T follicular helper cell (primary cell): ENCODE measurements around the gene PCDH9.

Experiments used
- DNase-seq: peaks from one replicate; pipeline ENCODE4 v3.0.0-alpha.2; 2020; ENCODE audit warnings: low read depth

Gene PCDH9

DNA sequence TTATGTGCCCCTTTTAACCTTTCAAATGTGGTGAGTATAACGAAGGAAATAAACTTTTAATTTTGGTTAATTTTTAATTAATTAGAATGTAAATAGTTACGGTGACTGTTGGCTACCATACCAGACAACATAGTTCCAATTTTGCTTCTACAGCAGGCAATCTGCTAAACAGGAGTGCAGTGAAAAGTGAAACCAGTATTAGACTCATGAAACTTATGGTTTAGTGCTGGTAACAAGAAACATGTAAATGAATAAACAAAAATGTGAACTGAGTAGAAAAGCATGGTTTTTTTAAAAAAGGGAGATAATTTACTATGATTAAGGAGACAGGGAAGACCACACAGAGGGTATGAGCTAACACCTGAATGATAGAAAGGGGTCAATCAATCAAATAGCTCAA is 478.4 kb downstream of the PCDH9 start:
- DNase-seq: no peak

- no peak for DNase-seq
Observed at GRCh38 chr13:66748712-66749111, 481.4 kb downstream of the PCDH9 start.

DNA sequence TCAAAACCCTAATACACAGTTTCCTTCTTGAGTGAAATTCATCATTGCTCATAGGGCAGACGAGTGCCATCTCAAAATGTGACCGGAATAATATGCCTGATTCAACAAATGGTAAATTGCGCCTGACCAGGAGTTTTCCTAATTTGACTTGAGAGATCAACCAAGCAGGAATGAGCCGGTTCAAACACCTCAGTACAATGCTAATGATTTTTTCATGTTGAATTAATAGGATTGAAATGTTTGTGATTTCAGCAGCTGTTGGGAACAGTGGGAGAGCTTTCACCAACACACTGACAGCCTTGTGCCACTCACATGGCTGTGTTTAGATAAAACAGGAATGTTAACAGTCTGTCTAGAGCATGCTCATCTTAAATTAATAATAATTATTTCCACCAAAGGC is 484.8 kb downstream of the PCDH9 start:
- DNase-seq: no peak

- no peak for DNase-seq
Observed at GRCh38 chr13:66723576-66723975, 506.6 kb downstream of the PCDH9 start.

DNA sequence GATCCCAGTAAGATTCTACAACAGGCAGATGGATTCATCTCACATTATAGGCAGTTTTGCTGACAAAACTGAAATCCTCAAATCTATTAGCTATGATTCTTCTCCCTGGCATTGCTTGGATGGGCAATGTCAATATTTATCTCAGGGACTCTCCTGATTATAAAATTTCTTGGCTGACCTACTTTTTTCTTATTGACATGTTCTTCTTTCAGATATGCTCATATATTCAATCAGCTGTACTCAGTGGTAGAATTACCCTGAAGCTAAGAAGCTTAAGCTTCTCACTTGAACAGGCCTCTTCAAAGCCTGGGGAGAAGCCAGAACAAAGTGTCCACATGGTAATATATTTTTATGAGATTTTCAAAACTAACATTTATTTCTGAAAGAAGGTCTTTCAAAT is 513.6 kb downstream of the PCDH9 start:
- no peak for DNase-seq

DNA sequence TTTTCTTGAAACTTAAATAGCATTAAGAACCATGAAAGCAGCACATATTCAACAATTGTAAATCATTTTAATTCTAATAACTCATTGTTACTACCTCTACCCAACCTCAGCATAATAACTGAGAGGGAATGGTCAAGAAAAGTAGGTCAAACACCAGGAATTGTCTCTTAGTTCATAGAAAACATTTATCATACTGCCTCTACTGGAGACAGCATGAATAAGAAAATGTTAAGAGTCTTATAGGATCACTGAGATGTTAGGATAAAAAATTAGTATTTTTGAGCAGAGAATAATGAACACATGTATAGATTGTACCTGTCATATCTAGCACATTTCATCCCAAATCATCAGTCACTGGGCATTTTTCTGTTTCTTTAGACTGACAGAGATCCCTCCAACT is 515.3 kb downstream of the PCDH9 start:
- DNase-seq: no peak

GRCh38 chr13:66704110-66704509 is 526.0 kb downstream of the PCDH9 start:
- no peak for DNase-seq

DNA sequence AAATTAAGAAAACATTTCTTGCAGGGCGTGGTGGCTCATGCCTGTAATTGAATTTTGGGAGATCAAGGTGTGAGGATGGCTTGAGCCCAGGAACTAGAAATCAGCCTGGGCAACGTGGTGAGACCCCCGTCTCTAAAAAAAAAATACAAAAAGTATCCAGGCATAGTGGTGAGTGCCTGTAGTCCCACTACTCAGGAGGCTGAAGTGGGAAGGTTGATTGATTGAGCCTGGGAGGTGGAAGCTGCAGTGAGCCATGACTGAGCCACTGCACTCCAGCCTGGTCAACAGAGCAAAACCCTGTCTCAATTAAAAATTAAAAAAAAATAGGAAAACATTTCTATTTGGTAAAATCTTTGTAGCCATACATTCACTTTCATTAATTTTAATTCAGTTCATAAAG is 526.5 kb downstream of the PCDH9 start:
- DNase-seq: no peak

- no peak for DNase-seq
Observed at GRCh38 chr13:66700117-66700601, 530.0 kb downstream of the PCDH9 start.

- DNase-seq: no peak
Observed at GRCh38 chr13:66693656-66694055, 536.5 kb downstream of the PCDH9 start.

DNA sequence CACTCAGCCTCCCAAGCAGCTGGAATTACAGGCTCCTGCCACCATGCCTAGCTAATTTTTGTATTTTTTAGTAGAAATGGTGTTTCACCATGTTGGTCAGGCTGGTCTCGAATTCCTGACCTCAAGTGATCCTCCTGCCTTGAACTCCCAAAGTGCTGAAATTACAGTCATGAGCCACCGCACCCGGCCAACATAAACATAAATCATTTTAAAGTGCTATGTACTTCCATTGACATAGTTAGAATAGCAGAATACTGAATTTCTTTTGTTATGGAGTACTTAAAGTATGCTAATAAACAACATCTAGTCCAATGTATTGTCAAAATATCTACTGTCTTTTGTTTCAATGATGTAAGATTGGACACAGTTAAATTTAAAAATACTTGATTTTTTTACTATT is 539.0 kb downstream of the PCDH9 start:
- DNase-seq: no peak

GRCh38 chr13:66689628-66690027 is 540.5 kb downstream of the PCDH9 start:
- DNase-seq: no peak

- no peak for DNase-seq
Observed at GRCh38 chr13:66689037-66689619, 541.0 kb downstream of the PCDH9 start.

- no peak for DNase-seq
Observed at GRCh38 chr13:66681403-66681802, 548.7 kb downstream of the PCDH9 start.

DNA sequence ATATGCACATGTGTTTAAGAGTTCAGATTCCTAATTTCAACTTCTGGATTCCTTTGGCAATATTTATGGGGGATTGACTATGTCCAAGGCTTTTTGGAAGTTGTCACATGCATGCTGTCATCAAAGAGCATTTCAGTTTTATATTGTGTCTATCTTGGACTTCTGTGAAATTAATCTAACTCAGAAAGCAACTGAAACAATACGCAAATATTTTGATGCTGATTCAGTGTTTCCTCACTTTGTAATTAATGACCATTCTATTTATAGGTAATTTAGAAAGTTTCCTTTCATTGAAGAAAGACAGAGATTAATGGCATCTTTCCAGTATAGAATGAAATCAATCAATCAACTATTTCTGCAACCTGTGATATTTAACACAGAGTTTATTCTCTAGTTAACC is 550.1 kb downstream of the PCDH9 start:
- DNase-seq: no peak

- DNase-seq: no peak
Observed at GRCh38 chr13:66675620-66676019, 554.5 kb downstream of the PCDH9 start.

DNA sequence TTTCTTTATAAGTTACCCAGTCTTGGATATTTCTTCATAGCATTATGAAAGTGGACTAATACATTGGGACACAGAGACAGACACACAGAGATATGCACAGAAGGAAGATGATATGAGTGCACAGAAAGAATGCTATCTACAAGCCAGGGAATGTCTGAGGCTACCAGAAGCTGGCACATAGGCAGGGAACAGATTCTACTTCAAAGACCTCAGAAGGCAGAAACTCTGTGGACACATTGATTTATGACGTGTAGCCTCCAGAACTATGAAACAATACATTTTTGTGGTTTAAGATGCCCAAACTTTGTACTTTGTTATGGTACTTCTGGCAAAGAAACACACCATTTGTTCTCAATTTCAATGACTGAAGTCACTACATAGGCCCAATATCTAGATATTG is 556.7 kb downstream of the PCDH9 start:
- DNase-seq: no peak

- DNase-seq: no peak
Observed at GRCh38 chr13:66665991-66666390, 564.1 kb downstream of the PCDH9 start.

DNA sequence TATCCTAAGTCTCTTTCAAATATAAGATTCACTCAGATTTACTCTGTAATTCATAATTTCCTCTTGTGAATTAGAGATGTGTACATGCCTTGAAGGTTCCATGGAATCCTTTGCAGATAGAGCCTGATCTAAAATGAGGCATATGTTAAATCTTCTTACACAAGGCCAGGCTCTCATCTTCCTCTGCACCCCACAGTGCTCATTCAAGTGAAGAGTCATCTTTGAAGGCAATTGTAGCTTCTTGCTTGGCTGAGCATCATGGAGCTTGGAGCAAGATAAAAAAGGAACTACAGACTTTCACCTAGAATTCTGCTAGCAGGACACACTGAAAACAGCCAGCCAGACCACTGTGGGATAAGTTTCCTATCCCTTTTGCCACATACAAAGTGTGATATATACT is 566.4 kb downstream of the PCDH9 start:
- DNase-seq: no peak

DNA sequence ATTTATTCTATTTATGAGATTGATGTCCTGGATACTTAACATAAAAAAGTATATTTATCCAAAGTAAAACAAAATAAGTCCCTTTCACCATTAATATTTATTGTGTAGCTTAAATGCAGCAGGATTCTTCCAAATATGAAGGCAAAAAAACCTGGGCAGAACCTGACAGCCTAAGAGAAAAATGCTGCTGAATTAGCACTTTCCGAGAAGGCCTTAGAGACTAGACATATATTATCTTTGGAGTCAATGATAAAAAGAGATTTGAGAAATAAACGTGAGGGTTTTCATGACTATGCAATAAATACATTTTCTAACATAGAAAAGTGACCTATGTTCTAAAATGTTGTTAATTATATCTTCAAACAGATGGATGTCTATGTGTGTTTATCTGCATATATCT is 566.9 kb downstream of the PCDH9 start:
- DNase-seq: no peak

GRCh38 chr13:66661336-66661735 is 568.8 kb downstream of the PCDH9 start:
- no peak for DNase-seq

DNA sequence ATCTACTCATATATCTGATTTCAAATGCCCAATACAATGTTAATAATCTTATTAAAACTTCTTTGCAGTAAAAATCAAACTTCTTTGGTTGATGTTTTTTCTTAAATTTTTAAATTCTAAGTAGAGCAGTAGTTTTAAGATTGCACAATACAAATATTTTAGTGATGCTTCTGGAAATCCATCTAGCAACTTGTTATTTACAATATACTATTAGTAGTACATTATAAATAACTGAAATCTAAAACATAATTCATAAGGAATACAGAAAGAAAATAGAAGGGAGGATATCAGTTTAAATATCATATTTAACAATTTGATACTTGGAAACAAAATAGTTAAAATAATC is 569.7 kb downstream of the PCDH9 start:
- DNase-seq: no peak

DNA sequence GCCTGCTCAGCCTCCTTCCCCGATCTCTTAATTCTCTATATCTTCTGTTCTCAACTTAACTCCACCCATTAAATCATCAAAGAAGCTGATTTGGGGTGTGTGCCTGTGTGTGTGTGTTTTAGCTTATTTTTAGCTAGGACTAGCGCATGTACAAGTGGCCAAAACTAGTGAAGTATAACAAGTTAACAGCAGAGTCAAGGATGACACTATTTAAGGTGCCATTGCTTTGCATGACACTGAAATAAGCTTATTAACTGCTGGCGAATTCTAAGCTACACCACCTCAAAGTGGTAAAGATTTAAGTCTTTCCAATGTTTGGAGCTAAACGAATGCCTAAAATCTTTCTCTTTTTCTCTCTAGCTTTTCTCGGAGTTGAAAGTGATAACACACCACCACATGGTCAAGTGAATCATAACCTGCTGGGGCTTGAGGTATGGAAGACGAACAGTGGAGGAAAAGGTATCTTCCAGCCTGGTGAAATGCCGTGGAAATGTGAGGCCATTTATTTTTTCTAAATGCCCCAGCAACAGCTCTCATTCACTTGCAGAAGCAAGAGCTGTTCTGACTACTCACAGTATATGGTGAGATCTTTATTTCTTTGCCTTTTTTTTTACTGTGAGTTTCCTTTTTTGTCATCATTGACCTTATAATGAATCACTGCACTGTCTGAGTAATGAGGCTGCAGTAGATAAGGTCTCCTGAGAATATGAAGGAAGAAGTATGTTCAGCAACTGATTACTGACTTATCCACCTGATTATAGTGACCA is 570.3 kb downstream of the PCDH9 start:
- DNase-seq: no peak

GRCh38 chr13:66659286-66659685 is 570.9 kb downstream of the PCDH9 start:
- no peak for DNase-seq
